GM12878 (cell line): ENCODE data around the gene DNAJA2. TPM values are rescaled to one million over a fixed set of nuclear protein-coding genes. Genes with fewer than 3 reads are reported as not detected.
A peak's percentile ranks its signal among the peaks of the same experiment; 100 is the strongest.

Experiments
- ASH2L ChIP-seq: fragments of 300-600, 200-600 bp; sonication (generic); IDR thresholded peaks from 2 replicates; pipeline ENCODE4 v1.6.1; 2017; ENCODE audit warnings: low read depth, mild to moderate bottlenecking, borderline replicate concordance
- ATF2 ChIP-seq: IDR thresholded peaks from 2 replicates; pipeline ENCODE4 v1.6.1; 2012; ENCODE audit warnings: low read length, inconsistent platforms
- BRCA1 ChIP-seq: IDR thresholded peaks from 2 replicates; pipeline ENCODE4 v1.6.1; 2011; ENCODE audit warnings: low read depth, low read length, improper control_type of control experiment
- CBFB ChIP-seq: IDR thresholded peaks from 2 replicates; pipeline ENCODE4 v1.6.1; 2016; ENCODE audit warnings: antibody characterized with exemption, low read depth
- CUX1 ChIP-seq: IDR thresholded peaks from 2 replicates; pipeline ENCODE4 v1.6.1; 2012; ENCODE audit warnings: improper control_type of control experiment, low read depth, low read length; ENCODE audit not compliant: insufficient replicate concordance
- ETV6 ChIP-seq, 2 experiments: fragments of 450-650 bp in 1 of 2; IDR thresholded peaks in 1 of 2; conservative IDR thresholded peaks in 1 of 2; 2 replicates each; pipeline ENCODE4 v1.6.1; 2014; ENCODE audit warnings: antibody characterized with exemption in 1 of 2, borderline replicate concordance in 1 of 2, low read depth in 1 of 2, mild to moderate bottlenecking in 1 of 2, moderate library complexity in 1 of 2
- HDGF ChIP-seq: fragments of 450-650 bp; IDR thresholded peaks from 2 replicates; pipeline ENCODE4 v1.6.1; 2016; ENCODE audit warnings: antibody characterized with exemption
- IKZF1 ChIP-seq: fragments of 450-650 bp; conservative IDR thresholded peaks from 2 replicates; pipeline ENCODE4 v1.6.1; 2017; ENCODE audit warnings: antibody characterized with exemption, mild to moderate bottlenecking
- MTA2 ChIP-seq: fragments of 450-650 bp; IDR thresholded peaks from 2 replicates; pipeline ENCODE4 v1.6.1; 2016; ENCODE audit warnings: low read depth, mild to moderate bottlenecking, moderate library complexity
- NRF1 ChIP-seq: conservative IDR thresholded peaks from 2 replicates; pipeline ENCODE4 v1.6.1; 2011; ENCODE audit warnings: mild to moderate bottlenecking, low read depth, low read length, improper control_type of control experiment
- PKNOX1 ChIP-seq: fragments of 450-650 bp; IDR thresholded peaks from 2 replicates; pipeline ENCODE4 v1.6.1; 2016; ENCODE audit warnings: mild to moderate bottlenecking
- POU2F2 ChIP-seq: IDR thresholded peaks from 3 replicates; pipeline ENCODE4 v1.6.1; 2011; ENCODE audit warnings: low read depth, mild to moderate bottlenecking, low read length, borderline replicate concordance
- RAD51 ChIP-seq: fragments of 450-650 bp; IDR thresholded peaks from 2 replicates; pipeline ENCODE4 v1.6.1; 2016; ENCODE audit warnings: moderate library complexity, mild to moderate bottlenecking, inconsistent platforms
- RELB ChIP-seq: fragments of 450-650 bp; IDR thresholded peaks from 2 replicates; pipeline ENCODE4 v1.6.1; 2017; ENCODE audit warnings: low read depth, mild to moderate bottlenecking, moderate library complexity
- RFX5 ChIP-seq: IDR thresholded peaks from 2 replicates; pipeline ENCODE4 v1.6.1; 2011; ENCODE audit warnings: low read depth, low read length, improper control_type of control experiment
- SIN3A ChIP-seq: IDR thresholded peaks from 2 replicates; pipeline ENCODE4 v1.6.1; 2012; ENCODE audit warnings: low read depth, low read length, improper control_type of control experiment
- SIX5 ChIP-seq: IDR thresholded peaks from 2 replicates; pipeline ENCODE4 v1.6.1; 2011; ENCODE audit warnings: mild to moderate bottlenecking, low read depth, low read length, moderate library complexity; ENCODE audit not compliant: severe bottlenecking
- STAT1 ChIP-seq: fragments of 450-650 bp; conservative IDR thresholded peaks from 2 replicates; pipeline ENCODE4 v1.6.1; 2014; ENCODE audit warnings: antibody characterized with exemption, mild to moderate bottlenecking
- ZNF217 ChIP-seq: fragments of 450-650 bp; IDR thresholded peaks from 2 replicates; pipeline ENCODE4 v1.6.1; 2017; ENCODE audit warnings: antibody characterized with exemption, mild to moderate bottlenecking
- ZNF384 ChIP-seq: IDR thresholded peaks from 2 replicates; pipeline ENCODE4 v1.6.1; 2012; ENCODE audit warnings: low read depth, mild to moderate bottlenecking, low read length, improper control_type of control experiment, borderline replicate concordance
- ZSCAN29 ChIP-seq: fragments of 450-650 bp; IDR thresholded peaks from 2 replicates; pipeline ENCODE4 v1.6.1; 2017; ENCODE audit warnings: mild to moderate bottlenecking, moderate library complexity
- polyA plus RNA-seq, 11 experiments: library from polyadenylated mRNA; depleted of rRNA in 4 of 11; unstranded in 6 of 11; stranded (reverse) in 5 of 11; fragments of >200 nt; fragmentation: Nextera tagmentation in 4 of 11; fragmentation: Illumina TruSeq in 1 of 11; extraction: Ambion mirVana in 4 of 11; extraction: Trizol in 1 of 11; gene quantifications; 1 replicate in 1 of 11; 2 replicates in 10 of 11; pipeline versions ENCODE4 v1.2.1 to v1.2.3, GENCODE V29; 2011 to 2016; ENCODE audit warnings: inconsistent platforms in 2 of 11, missing spikeins in 2 of 11, low read depth in 1 of 11
- total RNA-seq, 4 experiments: library from RNA; depleted of rRNA in 3 of 4; stranded (reverse); fragments of >200 nt in 3 of 4; fragmentation: Illumina TruSeq in 1 of 4; extraction: Trizol in 1 of 4; gene quantifications; 2 replicates each; pipeline versions ENCODE4 v1.2.1 to v1.2.3, GENCODE V29; 2013 to 2021

Gene DNAJA2
- total and polyA plus RNA-seq, 10 of the 15 experiments (the other 5 are each of a cell fraction or from before 2014, with no cell fraction given) = 26.2 to 96.4 (median 58.1) TPM

- TF ChIP-seq CUX1 (peak; percentile 94), RAD51 (0 out of 2 replicates have a peak, but pooled peaks have one; percentile 39), SIX5 (no peak), MTA2 (peak; percentile 69; the same call in 1 of the 2 replicates), BRCA1 (no peak), ATF2 (peak; percentile 58; the same call in 1 of the 2 replicates), ZNF384 (no peak), SIN3A (no peak), CBFB (peak; percentile 42; the same call in 1 of the 2 replicates), ETV6 (conservative IDR thresholded peaks at IDR 0.05 in 1 of 2, IDR thresholded peaks at IDR 0.05 in 1 of 2; ENCODE audit: borderline replicate concordance in 1 of 2, low read depth in 1 of 2) (peak in 1 of 2 experiments; percentile 50; a peak in 1 of 4 replicates), ZSCAN29 (no peak), ASH2L (no peak), RFX5 (peak; percentile 85), IKZF1 (peak; percentile 77), PKNOX1 (peak; percentile 78), ZNF217 (peak; percentile 99), RELB (peak; percentile 64), POU2F2 (peak; percentile 30; the same call in 1 of the 3 replicates), NRF1 (0 out of 2 replicates have a peak, but pooled peaks have one; percentile 5), STAT1 (peak; percentile 54; the same call in 1 of the 2 replicates), HDGF (peak; percentile 85)
Observed at GRCh38 chr16:47018223-47018891, 44.9 kb upstream of the DNAJA2 start (continued).
